HT-29 (cell line): ENCODE results near the gene TNPO3. TPM values are rescaled to one million over a fixed set of nuclear protein-coding genes. Genes with fewer than 3 reads are reported as not detected.
A peak's percentile ranks its signal among the peaks of the same experiment; 100 is the strongest.
"Not testable (repeated sequence)": the region's sequence is repeated elsewhere in the genome, so short reads cannot be mapped to it uniquely, and the experiment has no call there.

Source experiments
- DNase-seq: peaks from one replicate; pipeline ENCODE4 v3.0.0-alpha.2; 2015; ENCODE audit warnings: low spot score
- total RNA-seq: library from RNA; depleted of rRNA; stranded (reverse); fragments of >200 nt; shearing (Covaris generic); gene quantifications from 2 replicates; pipeline ENCODE4 v1.2.3, GENCODE V29; 2014

The TNPO3 gene
- total RNA-seq, 1 experiment from 2014 or later = 73.7 TPM

DNA sequence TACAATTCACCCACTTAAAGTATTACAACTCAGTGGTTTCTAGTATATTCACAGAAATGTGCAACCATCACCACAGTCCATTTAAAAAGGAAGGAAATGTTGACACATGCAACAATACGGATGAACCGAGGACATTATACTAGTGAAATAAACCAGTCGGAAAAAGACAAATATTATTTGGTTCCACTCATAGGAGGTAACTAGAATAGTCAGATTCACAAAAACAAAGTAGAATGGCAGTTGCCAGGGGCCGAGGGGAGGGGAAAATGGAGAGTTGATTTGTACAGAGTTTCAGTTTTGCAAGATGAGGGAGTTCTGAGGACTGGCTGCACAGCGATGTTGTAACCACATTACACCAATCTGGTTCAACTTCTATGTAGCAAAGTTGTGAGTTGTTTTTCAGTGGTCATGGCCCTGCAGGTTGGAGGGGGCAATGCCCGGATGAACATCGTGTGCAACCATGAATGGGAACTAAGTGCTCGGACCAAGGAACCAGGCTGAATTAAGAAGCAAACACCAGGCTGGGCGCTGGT, 17.6 kb upstream of the TNPO3 start:
- DNase-seq = no peak

DNA sequence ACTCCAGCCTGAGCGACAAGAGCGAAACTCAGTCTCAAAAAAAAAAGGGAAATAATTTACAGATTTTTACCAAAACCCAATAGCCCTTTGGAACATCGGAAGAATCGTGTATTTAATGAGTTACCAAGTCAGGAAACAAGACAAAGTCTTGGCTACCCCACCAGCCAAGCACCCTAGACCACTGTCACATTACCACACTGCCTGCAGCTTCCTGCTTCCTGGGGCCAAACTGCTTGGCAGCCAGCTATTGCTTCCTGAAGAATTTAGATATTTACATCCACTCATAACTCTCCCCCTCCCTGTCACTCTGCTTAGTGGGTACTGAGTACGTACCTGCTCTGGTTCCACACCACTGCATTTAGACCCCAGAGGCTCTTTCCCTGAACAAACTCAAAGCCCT, 14.1 kb upstream of the TNPO3 start:
- DNase-seq = no peak

DNA sequence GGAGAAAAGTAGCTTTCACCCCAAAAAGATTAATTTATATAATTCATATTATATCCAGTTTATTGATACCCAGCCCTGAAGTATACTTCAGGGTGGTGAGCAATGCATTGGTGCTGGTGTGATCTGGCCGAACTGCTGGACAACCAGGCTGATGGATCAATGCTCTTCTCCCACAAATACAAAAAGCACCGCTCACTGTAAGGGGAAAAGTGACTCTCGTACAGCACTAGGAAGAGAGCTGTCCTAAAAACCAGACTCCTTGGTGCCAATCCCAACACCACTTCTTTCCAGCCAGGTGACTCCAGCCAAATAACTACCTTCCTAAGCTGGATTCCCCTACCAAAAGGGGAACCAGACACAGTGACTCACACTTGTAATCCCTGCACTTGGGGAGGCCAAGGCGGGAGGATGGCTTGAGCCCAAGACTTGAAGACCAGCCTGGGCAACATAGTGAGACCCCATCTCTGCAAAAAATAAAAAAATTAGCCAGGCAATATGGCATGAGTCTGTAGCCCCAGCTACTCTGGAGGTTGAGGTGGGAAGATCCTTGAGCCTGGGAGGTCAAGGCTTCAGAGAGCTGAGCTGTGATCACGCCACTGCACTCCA, 13.1 kb upstream of the TNPO3 start:
- DNase-seq = no peak

DNA sequence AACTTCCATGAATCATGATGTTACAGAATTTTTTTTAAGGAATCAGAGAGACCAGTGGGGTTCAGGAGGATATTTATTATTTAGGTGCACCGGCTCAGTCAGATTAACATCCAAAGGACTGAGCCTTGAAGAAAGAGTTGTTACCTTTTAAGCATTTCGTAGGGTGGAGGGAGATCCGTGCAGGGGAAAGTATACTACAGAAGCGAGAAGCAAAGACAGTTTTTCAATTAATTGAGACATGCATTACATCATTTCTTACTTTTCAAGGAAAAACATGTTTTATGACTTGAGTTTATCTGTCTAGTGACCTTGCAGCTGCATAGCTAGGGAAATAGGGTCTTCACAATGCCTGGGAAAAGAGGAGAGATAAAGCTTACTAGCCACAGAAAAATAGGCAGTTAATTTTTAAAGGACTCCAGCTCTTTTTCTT, 12.2 kb upstream of the TNPO3 start:
- not testable (repeated sequence) for DNase-seq

DNA sequence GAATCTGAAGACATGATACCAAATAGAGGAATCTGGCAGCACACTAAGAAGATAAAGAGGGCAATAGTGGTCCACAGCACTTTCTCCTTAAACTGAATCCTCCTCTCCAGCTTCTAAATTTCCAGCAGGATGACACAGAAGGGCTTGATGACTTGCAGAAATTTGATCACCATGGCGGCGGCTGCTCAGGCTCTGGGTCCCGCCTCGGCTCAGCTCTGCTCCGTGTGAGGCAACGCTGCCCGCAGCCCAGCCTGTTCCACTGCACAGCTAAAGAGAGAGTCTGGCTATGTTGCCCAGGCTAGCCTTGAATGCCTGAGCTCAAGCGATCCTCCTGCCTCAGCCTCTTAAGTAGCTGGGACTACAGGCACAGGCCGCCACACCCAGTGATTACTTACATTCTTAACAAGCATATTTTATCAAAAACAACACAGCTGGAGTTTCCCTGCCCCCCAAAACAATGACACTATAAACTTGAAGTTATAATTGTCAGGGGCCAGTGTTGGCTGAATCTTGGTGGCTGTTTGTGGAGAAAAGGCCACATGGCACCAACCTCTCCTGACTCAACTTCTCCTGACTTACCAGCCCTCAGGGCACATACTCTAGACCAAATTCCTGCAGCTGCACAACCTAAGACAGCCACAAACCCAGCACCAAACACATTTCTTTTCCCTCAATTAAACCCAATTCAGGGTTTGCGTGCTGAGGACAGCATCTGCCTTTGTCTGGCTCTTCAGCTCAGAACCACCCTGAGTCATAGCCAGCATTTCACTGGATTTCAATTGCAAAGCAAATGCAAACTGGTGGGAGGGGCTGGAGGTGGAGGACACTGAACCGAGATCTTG, 11.6 kb upstream of the TNPO3 start:
- DNase-seq = no peak

DNA sequence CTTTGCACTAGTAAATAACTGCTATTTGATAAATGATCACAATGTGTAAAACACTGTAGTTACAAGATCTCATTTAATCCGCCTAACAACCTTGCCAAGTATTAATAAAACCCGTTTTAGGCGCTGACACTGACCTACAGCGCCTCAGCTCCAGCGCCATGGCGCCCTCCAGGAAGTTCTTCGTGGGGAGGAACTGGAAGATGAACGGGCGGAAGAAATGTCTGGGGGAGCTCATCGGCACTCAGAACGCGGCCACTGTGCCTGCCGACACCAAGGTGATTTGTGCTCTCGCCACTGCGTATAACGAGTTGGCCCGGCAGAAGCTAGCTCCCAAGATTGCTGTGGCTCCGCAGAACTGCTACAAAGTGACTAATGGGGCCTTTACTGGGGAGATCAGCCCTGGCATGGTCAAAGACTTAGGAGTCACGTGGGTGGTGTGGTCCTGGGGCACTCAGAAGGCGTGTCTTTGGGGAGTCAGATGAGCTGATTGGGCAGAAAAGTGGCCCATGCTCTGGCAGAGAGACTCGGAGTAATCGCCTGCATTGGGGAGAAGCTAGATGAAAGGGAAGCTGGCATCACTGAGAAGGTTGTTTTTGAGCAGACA, 1.1 kb upstream of the TNPO3 start:
- no peak for DNase-seq

DNA sequence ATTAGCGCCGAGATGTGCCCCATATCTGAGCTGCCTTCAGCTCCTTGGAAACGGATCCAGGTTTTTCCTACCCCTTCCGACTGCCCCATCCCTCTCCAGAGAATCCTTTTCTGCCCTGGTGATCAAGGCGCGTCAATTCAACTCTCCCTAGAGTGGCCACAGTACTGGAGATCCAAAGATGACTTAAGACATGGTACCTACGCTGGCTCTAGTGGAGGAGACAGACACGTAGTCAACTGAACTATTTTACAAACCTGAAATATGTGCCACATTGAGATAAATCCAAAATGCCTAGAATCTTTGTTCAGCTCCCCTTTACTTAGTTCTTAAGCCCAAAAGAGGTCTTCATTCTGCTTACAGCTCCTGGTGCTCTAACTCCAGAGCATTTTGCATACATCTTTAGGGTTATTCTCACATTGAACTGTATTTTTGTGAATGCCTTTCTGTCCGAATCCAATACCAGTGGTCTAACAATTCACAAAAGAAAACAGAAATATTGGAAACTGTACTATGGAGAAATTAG, 444 bp upstream of the TNPO3 start:
- DNase-seq = no peak

DNA sequence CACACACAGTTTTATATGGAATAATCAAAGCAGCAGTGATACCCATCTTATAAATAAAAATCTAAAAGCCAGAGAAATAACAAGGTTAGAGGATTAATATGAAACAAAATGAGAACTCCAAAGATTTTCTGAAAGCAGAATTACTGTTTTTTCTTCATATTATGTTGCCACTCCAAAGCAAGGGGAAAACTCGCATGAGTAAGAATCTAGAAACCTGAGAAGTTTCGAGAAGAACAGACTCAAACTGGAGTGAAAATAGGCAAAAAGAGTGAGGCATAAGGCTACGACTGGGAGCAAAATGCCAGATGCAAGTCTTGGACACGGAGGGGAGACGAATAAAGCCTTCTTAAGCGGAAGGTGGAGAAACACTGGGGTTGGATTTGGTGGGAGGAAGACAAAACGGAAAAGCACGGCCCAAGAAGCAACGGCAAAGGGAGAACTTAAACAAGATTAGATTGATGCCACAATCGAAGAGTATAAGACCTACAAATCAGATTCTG, 923 bp downstream of the TNPO3 start:
- peak; percentile 72 for DNase-seq

DNA sequence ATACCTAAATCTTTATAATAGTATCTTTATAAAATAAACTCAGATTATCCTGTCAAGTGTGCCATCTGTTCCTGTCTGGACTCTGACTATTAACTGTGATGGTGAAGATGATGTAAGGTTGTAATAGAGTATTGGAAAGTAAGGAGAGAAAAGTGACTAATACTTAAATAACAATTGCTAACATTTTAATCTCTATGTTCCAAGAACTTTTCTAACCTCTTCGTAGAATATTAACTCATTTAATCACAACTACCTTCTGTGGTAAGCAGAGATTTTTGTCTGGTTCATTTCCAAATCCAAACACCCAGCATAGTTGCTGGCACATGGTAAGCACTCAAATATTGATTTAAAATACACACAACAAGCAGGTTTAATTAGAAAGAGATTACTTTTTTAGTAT, 2.5 kb downstream of the TNPO3 start:
- no peak for DNase-seq

DNA sequence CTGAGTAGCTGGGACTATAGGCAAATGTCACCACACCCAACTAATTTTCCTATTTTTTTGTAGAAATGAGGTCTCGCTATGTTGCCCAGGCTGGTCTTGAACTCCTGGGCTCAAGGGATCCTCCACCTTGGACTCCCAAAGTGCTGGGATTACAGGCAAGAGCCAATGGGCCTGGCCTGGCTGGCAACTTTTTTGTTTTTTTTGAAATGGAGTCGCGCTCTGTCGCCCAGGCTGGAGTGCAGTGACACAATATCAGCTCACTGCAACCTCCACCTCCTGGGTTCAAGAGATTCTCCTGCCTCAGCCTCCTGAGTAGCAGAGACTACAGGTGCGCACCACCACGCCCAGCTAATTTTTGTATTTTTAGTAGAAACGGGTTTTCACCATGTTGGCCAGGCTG, 3.5 kb downstream of the TNPO3 start:
- not testable (repeated sequence) for DNase-seq

DNA sequence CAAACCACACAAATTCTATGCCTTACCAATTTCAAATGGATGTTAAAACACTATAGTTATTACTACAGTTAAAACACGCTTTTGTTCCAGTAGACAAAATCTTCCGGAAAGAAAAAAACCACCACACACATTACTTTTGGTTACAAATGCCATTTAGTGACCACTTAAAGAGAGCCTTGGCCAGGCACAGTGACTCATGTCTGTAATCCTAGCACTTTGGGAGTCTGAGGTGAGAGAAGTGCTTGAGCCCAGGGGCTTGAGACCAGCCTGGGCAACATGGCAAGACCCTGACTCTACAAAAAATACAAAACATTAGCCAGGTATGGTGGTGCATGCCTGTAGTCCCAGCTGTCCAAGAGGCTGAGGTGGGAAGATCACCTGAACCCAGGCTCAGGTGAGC, 7.2 kb downstream of the TNPO3 start:
- DNase-seq = no peak

DNA sequence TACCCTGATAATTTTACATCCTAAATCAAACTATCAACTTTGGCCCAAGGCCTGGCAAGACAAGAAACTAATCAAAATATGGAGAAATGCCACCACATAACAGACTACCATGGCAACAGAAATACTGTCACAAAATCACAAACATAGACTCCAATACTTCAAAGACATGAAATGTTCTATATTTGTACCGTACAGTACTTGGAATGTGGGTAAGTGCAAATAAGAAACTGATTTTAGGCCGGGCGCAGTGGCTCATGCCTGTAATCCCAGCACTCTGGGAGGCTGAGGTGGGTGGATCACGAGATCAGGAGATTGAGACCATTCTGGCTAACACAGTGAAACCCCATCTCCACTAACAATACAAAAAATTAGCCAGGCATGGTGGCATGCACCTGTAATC, 9.2 kb downstream of the TNPO3 start:
- no peak for DNase-seq

DNA sequence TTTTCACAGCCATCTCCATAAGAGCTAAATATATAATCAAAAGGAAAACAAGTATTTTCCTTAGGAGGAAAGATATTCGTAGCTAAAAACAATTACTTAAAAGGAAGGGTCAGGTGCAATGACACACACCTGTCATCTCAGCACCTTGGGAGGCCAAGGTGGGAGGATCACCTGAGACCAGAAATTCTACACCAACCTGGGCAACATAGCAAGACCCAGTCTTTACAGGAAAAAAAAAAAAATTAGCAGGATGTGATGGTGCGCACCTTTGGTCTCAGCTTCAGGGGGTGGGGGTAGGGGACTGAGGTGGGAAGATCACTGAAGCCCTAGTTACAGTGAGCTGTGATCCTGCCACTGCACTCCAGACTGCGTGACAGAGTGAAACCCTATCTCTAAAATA, 11.9 kb downstream of the TNPO3 start:
- DNase-seq = no peak

DNA sequence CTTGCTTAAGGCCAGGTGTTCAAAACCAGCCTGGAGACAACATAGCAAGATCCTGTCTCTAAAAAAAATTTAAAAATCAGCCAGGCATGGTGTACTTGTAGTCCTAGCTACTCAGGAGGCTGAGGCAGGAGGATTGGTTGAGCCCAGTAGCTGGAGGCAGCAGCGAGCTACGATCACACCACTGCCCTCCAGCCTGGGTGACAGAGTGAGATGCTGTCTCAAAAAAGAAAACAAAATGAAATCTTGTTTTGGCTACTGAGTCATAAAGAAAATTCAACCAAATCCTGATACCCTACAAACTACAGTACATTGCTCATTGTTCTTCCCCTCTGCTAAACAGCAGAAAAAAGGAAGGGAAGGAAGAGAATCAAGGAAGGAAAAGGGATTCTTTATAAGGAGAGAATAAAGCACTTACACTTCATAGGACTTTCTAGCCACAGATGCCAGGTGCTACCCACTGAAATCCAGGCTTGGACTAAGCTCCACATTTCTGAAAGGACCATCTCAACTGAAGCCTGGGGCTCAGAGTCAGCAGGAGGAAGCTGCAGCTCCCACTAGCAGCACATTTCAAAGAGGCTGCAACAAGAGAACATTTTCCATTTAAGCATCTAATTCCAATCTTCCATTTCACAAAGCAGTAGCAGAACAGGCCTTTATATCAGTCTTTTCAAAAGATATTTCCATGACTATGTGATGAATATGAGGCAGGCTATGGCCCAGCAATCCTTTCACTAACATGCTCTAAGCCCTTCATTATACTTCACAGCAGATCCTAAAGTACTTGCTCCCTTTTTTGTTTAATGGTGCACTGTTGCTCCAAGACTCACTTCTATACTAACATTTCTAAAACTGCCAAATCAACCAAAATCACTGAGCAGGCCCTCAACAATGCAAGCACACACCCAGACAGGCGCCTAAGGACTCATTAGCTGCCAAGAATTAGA, 13.5 kb downstream of the TNPO3 start:
- no peak for DNase-seq

DNA sequence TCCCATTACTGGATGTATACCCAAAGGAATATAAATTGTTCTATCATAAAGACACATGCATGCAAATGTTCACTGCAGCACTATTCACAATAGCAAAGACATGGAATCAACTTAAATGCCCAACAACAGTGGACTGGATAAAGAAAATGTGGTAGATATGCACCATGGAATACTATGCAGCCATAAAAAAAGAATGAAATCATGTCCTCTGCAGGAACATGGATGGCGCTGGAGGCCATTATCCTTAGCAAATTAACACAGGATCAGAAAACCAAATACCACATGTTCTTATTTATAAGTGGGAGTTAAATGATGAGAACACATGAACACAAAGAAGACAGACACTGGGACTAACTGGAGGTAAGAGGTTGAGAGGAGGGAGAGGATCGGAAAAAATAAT, 16.4 kb downstream of the TNPO3 start:
- not testable (repeated sequence) for DNase-seq

DNA sequence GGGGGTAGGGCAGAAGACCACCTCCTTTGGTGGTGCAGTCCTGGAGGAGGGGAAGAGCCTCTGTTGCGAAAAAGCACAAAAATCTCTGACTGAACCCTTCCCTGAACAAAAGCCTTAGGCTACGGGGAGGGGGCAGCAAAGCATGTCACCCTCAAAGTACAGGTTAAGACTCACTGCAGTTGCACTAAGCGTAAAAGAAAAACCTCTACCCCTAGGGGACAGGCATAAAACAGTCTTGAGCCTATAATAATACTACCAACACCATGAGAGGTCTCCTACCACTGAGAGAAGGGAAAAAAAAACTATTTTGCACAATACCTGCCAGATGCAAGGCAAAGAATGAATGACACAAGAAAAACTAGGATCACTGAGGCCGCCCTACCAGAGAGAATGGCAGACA, 17.3 kb downstream of the TNPO3 start:
- DNase-seq = no peak

DNA sequence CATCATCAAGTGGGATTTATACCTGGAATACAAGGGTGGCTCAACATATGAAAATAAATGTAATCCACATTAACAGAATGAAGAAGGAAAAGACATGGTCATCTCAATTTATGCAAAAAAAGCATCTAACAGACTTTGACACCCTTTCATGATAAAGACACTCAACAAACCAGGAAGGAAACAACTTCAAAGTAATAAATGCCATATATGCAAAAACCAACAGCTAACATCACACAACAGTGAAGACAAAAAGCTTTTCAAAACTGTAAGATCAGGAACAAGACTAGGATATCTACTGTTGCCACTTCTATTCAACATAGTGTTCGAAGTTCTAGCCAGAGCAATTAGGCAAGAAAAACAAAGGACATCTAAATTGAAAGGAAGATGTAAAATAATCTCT, 22.9 kb downstream of the TNPO3 start:
- DNase-seq = no peak

DNA sequence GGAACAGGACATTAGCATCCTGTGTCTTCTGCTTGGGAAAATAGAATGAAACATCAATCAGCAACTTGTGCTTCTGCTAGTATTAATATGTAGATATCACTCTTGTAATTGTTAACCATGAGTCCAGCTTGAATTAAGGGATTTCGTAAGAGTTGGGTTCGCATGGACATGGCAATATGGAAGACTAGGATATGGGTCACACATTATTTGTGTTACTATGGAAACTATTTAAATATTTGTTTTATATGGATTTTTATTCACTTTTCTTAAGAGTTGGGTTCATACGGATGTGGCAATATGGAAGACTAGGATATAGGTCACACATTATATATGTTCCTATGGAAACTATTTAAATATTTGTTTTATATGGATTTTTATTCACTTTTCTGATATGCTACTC, 24.5 kb downstream of the TNPO3 start:
- DNase-seq = no peak

DNA sequence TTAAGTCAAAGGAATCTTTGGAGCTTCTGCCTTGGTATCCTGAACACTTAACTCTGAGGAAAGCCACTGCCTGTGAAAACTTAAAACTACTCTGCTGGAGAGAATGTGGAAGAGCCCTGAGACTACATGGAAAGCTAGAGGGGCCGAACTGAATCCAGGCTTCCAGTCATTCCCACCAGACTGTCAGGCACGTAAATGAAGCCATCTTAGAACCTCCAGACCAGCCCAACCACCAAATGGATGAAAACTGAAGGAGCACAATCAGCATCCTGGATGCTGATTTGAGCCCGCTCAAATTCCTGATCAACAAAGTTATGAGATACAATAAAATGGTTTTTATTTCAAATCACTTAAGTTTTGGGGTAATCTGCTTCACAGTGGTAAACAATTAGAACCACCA, 30.8 kb downstream of the TNPO3 start:
- no peak for DNase-seq

DNA sequence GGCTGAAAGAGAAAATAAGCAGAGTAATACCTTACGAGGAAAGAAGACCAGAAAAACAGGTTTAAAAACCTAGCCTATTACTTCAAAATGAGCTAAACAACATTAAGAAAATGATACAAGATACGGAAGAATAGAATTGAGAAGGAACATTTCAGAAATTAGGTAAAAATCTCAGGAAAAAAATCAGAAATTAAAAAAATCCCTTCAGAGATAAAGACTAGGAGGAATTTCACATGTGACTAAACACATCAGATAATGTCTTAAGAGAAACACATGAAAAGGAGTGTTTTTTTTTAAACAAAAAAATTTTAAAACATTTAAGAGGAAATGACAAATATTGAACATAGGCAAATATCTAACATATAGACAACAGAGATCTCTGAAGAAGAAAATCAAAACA, 33.3 kb downstream of the TNPO3 start:
- DNase-seq = no peak

DNA sequence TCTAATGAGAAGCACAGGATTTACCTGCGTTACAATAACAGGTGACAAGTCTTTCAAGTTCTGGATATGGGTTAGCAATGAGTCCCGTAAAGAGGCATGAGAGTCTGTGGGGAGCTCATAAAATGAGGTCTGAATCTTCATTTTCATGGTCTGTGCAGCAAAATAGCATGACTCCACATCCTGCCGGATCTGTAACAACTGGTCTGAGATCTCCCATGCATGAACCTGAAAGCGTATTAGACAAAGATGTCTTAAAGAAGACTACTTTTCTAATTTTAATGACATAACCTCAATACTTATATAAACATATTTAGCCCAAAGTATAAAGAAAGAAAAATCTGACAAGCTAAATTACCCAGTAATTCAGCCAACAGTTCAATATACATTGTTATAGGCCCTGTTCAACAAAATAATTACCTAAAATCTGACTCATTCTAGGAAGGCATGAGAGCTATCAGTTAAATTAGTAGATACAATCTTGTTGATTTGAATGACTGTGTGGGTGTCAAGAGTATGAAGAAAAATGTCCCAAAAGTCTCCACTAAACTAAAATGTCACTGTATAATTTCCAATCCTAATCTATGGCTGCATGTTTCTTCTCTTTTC, 36.9 kb downstream of the TNPO3 start:
- DNase-seq = no peak
